ENCODE measurements around the gene KPNB1. TPM values are rescaled to one million over a fixed set of nuclear protein-coding genes. Genes with fewer than 3 reads are reported as not detected.

KPNB1 gene
- total and polyA plus RNA-seq, 2 of the 4 experiments (the other 2 are of a cell fraction), result 206 to 1,082 TPM

DNA sequence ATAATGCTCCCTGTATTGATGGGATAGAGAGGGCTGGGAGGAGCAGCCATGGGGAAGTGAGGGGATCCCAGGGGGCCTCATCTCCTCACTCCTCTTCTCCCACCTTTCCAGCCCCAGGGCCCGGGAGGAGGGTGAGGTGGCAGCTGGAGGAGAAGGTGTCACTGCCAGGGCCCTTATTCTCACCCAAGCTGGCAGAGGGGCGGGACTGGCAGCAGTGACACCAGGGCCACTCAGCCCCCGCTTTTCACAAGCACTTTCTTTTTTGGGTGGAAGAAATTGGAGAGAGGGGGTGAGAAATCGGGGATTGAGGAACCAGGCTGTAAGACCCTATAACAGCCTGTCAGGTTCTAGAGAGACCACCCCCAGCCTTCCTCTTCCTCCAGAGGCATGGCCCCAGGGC is 81.0 kb downstream of the KPNB1 start:
- BruUV-seq (replicated peaks), result no TSS peak
- in situ Hi-C loops (cut with MboI; ENCODE audit: low sequenced_read_pairs) (no loop called here), intact Hi-C loops (cut with micrococcal nuclease) (no loop called here), dilution Hi-C loops (cut with HindIII; ENCODE audit: low sequenced_read_pairs, unreplicated experiment) (no loop called here)
- Histone ChIP-seq H4K91ac (ENCODE audit: insufficient read depth, low read depth, low read length) (no peak overlapping the region), H3K4me2 (ENCODE audit: low read depth, low read length) (no peak overlapping the region), H3K9me3 (ENCODE audit: control insufficient read depth, insufficient read depth, low read length) (peaks cover 2% of the 10 kb centered on the region; the same call in 1 of the 2 replicates), H4K20me1 (ENCODE audit: insufficient read depth, low read length) (peaks cover 12% of the 10 kb centered on the region), H2BK20ac (ENCODE audit: low read depth, low read length) (no peak overlapping the region), H2BK15ac (ENCODE audit: low read depth, low read length) (no peak overlapping the region), H3K23ac (ENCODE audit: low read depth, low read length) (no peak overlapping the region), H3K18ac (ENCODE audit: low read depth, low read length) (no peak overlapping the region), H3K36me3 (ENCODE audit: control insufficient read depth, insufficient read depth, low read length) (no peaks in the 10 kb centered on the region), H2BK5ac (ENCODE audit: low read depth, low read length, poor library complexity, severe bottlenecking) (no peak overlapping the region), H3K4me3 (ENCODE audit: insufficient read depth, low read depth, low read length) (no peak overlapping the region), H3K14ac (replicated peaks; ENCODE audit: low read depth, low read length) (no peak overlapping the region), H3K9me1 (ENCODE audit: insufficient read depth, low read length) (no peaks in the 10 kb centered on the region), H2AFZ (replicated peaks; ENCODE audit: low read length, poor library complexity) (no peak overlapping the region), H2AK5ac (ENCODE audit: low read depth, low read length) (no peak overlapping the region), H3K56ac (ENCODE audit: extremely low read depth, insufficient read depth, low read length) (no peak overlapping the region), H3K4ac (ENCODE audit: low read depth, low read length) (no peak overlapping the region), H3K79me1 (ENCODE audit: low read depth in 1 of 2, low read length in 2 of 2) (no peaks in the 10 kb centered on the region), H3K27me3 (ENCODE audit: control insufficient read depth, insufficient read depth, low read length) (peaks cover 96% of the 10 kb centered on the region), H2BK120ac (ENCODE audit: low read depth, low read length) (no peak overlapping the region), H2AK9ac (replicated peaks; ENCODE audit: low read depth, low read length, poor library complexity) (no peak overlapping the region), H3K27ac (ENCODE audit: insufficient read depth, low read length) (no peak overlapping the region), H3K4me1 (ENCODE audit: control insufficient read depth, insufficient read depth, low read length) (no peaks in the 10 kb centered on the region), H4K8ac (ENCODE audit: low read depth in 2 of 2, low read length in 2 of 2) (no peak overlapping the region), H3K9ac (ENCODE audit: low read depth, low read length) (no peak overlapping the region), H4K5ac (ENCODE audit: low read depth, low read length) (no peak overlapping the region)
- POLR2A ChIA-PET (ENCODE audit: unreplicated experiment), result no interaction called here
- TF ChIP-seq RCOR1 (IDR thresholded peaks at IDR 0.05; ENCODE audit: insufficient replicate concordance, low read length), result no peak
- no peak for TF ChIP-seq MAFK (IDR thresholded peaks at IDR 0.05; ENCODE audit: low read depth, low read length)
- TF ChIP-seq, protein P1, sequence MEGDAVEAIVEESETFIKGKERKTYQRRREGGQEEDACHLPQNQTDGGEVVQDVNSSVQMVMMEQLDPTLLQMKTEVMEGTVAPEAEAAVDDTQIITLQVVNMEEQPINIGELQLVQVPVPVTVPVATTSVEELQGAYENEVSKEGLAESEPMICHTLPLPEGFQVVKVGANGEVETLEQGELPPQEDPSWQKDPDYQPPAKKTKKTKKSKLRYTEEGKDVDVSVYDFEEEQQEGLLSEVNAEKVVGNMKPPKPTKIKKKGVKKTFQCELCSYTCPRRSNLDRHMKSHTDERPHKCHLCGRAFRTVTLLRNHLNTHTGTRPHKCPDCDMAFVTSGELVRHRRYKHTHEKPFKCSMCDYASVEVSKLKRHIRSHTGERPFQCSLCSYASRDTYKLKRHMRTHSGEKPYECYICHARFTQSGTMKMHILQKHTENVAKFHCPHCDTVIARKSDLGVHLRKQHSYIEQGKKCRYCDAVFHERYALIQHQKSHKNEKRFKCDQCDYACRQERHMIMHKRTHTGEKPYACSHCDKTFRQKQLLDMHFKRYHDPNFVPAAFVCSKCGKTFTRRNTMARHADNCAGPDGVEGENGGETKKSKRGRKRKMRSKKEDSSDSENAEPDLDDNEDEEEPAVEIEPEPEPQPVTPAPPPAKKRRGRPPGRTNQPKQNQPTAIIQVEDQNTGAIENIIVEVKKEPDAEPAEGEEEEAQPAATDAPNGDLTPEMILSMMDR (conservative IDR thresholded peaks at IDR 0.05; ENCODE audit: low read depth, low read length), result no peak
- no peak for TF ChIP-seq MXI1 (IDR thresholded peaks at IDR 0.05; ENCODE audit: borderline replicate concordance, low read depth, low read length)
- no peak for TF ChIP-seq RFX5 (IDR thresholded peaks at IDR 0.05; ENCODE audit: low read depth, low read length)
- TF ChIP-seq FOS (IDR thresholded peaks at IDR 0.05; ENCODE audit: low read depth, low read length), result no peak
- no peak for TF ChIP-seq MAZ (IDR thresholded peaks at IDR 0.05; ENCODE audit: borderline replicate concordance, low read depth, low read length)
- DNase-seq (no peak), ATAC-seq (ENCODE audit: low read depth) (no peak)
- WGBS, 2 experiments (ENCODE audit: extremely low coverage in 2 of 2, insufficient read length in 1 of 2), result no CpG with 5 or more reads among the region's 4 CpGs
- CTCF ChIA-PET, result no interaction called here

All from IMR-90 (cell line).